GM19438 (cell line): ENCODE data around the gene PTPRO.
"Not testable (repeated sequence)": the region's sequence is repeated elsewhere in the genome, so short reads cannot be mapped to it uniquely, and the experiment has no call there.

ENCODE experiments used
- ATAC-seq: cut with Tn5 transposase; IDR thresholded peaks from one replicate; pipeline ENCODE4 v1.9.1; 2021; ENCODE audit warnings: low read depth; ENCODE audit not compliant: unreplicated experiment

PTPRO gene

DNA sequence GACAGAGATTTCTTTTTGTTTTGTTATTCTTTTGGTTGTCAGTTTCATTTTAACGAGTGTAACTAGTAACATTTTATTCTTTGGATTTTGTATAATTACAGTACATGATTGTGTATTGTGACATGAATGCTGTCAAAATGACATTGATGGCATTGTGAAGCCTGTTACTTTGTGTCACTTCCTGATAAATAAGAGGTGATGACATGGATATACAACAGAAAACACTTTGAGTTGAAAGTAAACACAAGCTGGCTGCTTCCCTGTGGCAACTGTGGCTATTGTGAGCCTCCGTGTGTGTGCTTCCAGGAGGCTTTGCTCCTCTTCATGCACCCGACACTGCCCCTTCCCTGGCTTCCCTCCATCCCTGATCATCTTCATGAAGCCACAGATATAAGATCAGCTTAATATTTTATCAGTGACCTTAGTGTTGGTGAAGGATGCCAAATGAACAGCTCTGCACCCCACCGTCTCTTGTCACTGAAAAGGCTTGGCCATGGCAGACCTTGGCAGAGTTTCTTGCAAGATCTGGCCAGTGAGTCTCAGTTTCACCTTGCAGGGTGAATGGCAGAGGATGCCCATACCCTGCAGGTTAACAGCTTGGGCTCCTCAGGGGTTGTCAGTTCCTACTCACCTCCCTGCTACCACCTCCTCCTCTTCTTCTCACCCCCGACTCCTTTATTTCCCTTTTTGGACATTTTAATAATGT, 275.0 kb downstream of the PTPRO start:
- ATAC-seq = no peak

DNA sequence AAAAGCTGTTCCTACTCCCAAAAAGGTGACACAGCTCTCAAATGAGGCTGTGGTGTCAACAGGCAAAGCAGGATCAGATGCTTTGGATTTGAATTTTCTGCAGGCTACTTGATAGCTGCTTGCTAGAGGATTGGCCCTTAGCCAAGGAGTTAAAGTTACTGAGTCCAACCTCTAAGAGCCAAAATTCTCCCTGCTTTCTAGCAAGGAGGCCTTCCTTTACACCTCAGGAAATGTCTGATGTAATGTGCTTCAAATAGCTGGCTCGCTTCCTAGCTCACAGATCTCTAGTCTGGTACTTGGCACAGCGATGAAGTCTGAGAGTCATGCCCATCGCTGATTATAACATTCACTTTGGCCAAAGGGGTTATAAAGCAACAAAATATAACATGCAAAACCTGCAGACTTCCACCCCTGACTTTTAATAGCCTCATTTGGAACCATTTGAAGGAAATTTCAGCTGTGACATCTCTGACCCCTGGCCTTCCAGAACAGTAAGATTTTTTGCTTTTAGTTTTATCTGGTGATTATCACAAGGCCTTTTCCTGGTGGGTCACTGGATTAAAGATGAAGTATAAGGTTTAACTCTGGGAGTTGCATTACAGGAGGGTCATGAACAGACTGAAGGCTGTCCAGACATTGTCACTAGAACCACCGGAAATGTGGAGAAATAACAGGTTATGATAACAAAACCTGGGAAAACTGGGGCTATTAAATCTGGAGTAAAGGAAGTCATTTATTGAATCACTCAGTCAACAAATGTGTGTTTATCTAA, 277.1 kb downstream of the PTPRO start:
- no peak for ATAC-seq

DNA sequence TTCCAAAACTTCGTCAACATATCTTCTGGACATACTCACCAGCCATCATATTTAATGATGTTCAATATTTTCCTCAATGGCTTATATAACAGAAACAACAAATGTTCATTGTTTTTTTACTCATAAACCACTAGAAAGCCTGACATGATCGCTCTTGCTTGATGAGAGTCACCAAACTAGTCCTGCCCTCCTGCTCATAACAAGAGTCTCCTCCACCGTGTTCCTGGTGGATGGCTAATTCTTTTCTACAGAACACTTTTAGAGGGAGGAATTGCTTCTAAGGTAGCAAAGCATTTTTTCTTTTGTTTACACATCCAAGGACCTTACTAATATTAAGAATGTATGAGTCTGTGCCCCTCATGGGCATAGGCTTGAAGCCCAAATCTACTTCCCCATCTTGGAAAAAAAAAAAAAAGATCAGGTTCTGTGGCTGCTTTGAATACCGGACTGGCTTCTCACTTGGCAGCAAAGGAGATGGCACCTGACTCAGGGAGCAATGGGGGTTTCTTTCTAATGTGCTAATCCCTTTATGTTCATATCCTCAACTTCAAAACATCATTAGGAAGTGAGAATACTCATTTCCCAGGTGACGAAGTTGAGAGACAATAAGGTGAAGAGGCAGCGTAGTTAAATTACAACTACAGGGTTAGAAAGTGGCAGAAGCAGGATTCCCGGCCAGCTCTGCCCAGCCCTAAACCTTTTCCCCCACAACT, 278.1 kb downstream of the PTPRO start:
- ATAC-seq = no peak

DNA sequence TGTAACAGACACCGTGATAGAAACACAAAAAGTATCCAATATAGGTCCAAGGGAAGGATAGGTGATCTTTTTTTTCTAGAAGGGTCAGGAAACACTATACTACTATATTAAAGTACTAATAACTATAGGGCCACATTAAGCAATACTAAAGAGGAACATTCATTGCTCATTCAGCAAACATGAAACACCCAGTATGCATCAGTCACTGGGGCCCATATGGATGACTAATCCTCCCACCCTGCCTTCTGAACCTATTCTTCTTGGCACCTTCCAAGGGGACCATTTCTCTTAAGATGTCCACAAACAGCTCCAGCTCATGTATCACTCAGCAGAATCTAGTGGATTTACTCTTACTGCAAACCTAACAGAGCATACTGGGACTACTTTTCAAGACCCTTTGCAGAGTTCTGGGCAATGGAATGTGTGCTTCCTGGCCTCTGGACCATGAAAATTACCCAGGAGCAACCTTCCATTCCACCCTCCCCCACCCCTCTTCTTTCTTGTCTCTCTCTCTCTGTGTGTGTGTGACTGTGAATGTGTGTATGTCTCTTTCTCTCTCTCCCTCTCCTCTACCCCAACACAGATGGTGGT, 279.0 kb downstream of the PTPRO start:
- ATAC-seq = no peak

DNA sequence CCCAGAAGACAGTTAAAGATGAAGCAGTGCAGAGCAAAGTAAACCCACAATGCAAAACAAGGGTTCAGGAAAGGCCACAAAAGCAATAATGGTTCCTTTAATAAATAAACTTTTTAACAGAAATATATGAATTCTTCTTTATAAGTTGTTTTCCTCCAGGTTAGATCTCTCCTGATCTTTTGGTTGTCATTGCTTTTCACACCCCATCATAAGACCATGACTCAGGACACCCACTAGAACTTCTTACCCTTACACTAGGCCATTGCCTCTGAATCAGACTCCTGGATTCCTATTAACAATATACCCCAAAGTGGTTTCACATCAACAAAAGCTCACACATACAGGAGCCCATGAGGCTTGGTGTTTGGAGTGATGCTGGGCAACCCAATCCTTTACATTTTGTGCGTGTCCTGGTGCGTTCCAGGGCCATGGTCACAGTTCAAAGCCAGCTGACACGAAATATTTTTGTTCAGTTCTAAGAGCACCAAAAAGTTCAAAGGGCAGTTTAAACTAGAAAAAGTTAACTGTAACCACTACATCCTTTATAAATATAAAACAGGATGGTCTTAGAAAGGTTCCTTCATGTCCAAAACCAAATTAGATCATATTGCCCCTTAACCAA, 279.9 kb downstream of the PTPRO start:
- ATAC-seq = no peak

DNA sequence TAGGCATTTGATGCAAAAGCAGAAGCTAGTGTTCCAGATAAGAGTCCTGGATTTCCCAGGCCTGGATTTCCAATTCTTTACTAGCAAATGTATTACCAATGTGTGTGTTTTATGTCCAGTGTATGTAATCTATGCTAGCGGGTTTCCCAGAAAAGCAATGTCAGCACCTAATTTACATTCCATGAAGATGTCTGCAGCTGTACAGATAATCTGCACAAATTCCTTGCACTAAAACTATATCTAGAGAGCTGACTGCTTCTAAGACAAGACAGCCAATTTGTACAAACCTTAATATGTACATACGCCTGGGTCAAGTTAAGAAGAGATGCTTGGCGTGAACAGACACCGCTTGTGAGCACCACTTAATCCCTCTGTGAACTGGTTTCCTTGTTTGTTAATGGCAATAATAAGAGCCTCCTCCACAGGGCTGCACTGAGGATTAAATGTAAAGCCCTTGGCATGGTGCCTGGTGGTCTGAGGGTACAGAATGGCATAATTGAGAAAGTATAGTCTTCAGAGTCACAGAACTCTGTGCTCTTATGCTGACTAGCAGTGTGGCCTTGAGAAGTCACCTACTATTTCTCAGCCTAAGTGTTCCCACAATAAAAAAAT, 281.3 kb downstream of the PTPRO start:
- no peak for ATAC-seq

DNA sequence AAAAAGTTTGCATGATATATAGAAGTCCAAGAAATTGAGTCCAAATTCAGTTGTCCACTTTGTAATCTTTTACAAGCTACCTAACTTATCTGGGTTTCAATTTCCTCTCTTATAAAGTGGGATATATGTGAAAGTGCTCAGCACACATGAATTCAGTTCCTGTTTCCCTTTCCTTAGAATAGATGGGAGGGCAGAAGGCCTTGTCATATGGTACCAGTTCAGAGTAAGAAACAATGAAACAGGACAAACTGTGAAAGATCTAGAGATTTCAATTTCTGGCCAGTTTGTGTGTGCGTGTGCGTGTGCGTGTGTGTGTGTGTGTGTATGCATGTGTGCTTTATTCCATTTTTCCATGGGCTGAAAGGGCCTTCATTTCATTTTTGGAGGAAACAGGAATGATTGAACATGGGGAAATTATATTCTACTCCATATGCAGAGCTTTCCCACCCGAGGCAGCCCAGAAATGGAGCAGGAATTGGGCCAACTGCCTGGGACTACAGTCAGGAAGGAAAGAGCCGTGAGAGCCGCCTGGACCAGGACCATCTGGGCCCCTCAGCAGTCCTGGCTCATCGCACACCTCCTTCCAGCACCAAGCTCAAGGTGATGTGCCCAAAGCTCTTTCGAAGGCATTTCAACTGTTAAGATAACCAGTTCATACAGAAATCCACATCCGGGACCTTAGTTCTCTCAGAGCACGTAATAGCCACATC, 283.7 kb downstream of the PTPRO start:
- ATAC-seq = no peak

DNA sequence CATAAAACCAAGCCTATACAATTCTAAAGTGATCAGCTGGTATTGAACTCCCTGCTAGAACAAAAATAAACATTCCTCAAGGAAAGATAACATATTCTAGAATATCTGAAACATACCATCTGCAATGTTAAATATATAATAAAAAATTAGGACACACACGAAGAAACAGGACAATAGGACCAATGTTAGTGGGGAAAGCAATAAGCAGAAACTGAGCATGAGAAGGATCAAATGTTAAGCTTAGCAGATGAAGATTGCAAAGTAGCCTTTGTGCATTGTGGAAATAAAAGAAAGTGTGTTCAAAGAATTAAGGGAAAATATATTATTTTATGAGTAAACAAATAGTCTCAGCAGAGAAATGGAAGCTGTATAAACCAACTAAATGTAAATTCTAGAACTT, 286.1 kb downstream of the PTPRO start:
- no peak for ATAC-seq

DNA sequence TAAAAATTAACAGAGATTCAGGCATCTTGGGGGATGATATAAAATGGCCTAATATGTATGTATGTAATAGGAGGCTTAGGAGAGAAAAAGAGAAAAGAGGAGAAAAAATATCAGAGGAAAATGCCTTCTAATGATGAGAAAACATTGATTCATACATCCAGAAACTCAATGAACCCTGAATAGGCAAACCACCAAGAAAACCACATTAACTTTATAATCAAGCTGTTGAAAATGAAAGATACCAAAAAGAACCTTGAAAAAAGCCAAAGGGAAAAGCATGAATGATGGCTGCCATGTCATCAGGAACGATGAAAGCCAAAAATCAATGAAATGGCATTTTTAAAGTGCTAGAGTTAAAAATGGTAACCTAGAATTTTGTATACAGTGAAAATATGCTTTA, 286.6 kb downstream of the PTPRO start:
- no peak for ATAC-seq

DNA sequence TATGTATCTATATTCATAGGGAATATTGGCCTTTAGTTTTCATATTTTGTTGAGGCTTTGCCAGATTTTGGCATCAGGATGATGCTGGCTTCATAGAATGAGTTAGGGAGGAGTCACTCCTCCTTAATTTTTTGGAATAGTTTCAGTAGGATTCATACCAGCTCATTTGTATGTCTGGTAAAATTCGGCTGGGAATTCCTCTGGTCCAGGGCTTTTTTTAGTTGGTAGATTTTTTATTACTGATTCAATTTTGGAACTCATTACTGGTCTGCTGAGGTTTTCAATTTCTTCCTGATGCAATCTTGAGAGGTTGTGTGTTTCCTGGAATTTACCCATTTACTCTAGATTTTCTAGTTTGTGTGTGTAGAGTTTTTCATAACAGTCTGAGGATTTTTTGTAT, 291.7 kb downstream of the PTPRO start:
- ATAC-seq = no peak

DNA sequence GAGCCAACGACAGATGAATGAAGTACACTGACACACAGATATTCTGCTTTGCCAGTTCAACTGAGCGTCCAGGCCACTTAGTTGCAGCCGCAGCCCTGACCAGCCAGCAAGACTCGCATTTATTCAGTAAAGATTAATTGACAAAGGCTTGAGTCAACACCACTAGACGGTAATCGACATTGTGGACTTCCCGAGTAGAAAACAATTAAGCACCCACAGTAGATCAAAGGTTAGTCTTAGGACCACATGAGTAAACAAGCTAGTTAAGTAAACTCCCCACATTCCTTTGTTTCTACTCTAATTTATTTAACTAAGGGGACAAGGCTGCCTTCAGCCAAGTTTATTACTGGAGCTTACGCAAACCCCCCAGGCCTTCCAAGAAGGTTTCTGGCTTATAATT, 294.2 kb downstream of the PTPRO start:
- not testable (repeated sequence) for ATAC-seq

DNA sequence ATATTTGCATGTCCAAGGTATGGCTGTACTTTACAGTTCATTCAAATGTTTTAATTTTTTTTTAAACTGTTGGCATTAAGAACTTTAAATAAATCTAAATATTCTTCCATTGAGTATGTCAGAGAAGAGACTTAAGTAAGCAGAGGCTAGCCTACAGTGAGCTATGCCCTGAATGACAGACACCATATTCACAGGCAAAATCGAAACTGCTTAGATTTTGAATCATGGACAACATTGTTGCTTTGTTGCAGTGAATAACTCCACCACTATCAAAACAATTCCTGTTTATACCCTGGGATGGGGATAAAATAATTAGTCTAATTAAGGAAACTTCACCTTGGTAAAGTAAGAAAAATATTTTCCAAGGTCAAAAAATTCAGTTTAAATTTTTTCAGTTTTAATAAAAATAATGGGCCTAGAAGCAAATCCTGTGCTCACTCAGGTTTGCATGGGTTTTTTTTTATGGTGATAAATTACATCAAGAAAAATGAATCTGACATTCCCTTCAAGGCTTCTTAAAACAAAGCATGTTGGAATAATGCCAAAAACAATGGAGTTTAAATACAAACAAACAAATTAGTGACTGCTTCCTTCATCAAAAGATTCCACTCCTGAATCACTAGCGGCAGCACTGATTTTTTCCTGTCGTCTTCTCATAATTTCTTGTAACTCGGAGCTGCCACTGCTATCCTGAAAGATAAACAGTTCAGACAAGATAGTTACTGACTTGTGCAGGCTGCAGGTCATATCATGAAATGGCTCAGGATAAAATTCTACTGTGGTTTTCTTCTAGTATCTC, 298.6 kb downstream of the PTPRO start:
- no peak for ATAC-seq

DNA sequence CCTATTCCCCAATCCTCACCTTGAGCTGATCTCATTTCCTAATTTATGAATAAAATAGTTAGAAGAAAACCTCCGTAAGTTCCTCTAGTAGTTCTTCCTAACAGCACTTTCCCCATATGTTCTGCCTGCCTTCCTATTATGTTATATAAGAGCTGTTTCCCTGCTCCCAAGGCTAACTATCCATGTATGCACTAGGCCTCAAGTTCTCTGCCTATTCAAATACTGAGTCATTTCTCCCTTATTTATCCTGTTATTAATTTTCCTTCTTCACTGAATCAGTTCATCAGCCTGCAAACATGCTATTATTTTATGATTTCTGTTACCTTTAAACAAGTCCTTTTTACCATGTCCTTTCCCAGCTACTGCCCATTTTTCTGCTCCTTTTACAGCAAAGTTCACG, 302.8 kb downstream of the PTPRO start:
- no peak for ATAC-seq

DNA sequence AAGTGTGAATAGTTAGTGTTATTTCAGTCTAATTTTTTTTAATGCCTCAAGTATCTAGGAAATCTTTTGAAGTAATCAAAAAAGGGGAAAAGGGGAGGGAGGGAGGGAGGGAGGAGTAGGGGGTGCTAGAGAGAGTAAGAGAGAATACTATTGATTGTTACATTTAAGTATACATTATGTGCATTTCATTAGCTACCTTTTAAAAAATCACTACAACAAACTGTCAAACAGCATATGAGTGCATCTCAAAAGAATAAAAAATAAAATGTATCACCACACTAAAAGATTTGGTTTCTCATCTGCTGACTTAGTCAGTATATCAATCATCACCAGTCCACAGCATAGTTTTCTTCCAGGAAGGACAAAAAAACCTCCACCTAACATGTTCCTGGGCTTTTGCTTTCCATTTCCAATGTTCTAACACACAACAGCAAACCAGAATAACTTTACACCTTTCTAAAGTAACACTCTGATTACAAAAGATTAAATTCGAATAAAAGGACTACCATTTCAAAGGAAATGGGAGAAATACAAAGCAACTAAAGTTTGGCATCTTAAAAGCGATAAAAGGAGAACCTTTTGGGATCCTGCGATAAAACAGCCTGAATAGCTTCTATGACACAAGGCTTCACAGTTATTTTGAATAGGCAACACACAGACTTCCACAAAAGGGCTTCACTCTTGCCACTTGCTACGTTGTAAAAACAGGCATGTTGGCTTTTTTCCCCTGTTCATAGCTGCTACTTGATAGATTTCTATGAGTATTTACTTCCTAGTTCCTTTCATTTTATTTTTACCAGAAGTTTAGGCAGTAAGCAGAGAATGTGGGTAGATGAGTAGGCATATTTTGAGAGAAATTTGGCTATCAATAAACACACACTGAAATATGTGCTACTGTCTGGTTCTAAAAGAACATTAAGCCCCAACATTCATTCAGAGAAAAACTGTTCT, 306.0 kb downstream of the PTPRO start:
- no peak for ATAC-seq

DNA sequence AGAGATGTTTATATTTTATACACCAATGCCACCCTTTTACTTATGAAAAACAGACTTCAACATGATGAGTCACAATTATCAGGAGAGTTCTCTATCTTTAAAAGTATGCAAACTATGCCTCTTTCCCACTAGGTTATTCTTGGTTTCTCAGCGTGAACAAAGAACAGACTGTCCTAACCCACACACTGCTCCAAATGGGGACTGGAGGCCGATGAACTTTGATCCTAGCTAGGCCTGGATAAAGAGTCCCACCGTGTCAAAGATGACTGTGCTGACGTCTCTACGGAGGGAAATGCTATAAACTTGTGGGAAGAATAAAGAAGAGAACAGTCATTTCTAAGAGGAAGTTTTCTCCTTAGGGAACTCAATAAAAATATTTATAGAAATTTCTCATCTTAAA, 306.8 kb downstream of the PTPRO start:
- no peak for ATAC-seq

DNA sequence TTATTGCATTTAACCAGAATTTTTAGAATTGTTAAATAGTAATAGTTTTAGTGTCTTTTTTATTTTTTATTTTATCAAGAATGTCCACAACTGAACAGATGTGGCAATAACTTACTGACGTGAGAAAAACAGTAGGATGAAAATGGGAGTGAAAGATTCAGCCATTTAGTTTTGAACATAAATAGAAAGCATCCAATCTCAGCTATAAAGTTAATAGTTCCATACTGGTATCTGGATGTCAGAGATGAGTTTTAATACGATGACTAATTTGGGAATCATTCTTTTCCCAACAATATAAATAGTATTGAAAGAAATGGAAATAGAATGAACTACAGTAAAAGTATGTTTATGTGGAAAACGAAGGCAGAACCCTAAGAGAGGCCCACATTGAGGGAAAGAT, 307.5 kb downstream of the PTPRO start:
- ATAC-seq = no peak

DNA sequence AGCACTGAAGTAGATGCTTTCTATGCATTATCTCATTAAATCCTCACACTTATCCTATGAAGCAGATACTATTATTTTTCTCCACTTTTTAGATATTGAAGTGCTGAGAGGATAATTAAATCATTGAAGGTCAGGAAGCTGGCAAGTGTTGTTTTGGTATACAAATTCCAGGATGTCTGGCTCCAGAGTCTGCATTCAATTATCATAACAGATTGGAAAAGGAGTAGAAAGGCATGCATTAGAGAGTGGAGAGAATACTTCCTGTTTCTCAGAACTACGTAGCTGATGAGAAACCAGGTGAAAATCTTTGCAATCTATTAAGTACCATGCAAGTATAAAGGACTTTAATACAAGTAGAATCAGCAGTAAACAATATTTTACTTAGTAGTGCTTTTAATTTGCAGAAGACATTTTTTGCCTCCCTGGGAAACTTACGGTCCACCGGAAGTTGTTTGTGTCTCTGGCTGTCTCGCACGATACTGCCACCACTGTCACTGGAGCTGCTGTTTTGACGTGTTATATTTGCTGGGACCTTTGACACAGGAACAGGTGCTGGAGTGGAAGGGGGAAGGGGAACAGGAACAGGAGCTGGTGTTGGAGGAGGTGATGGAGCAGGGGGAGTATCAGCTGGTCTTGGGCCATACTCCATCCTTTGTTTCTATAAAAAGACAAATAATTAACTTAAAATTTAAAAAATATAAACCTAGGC, 308.9 kb downstream of the PTPRO start:
- no peak for ATAC-seq
